GM12892 (cell line): ENCODE data around the gene MDFIC.

Experiments used
- DNase-seq: peaks from one replicate; pipeline ENCODE4 v3.0.0; 2011; ENCODE audit not compliant: insufficient read length
- FAIRE-seq: peaks from 2 replicates; lab custom pipeline; 2011; peaks lifted over from hg19 to GRCh38; lab: Jason Lieb, UNC
- POLR2A ChIP-seq: IDR thresholded peaks from 2 replicates; pipeline ENCODE4 v1.6.1; 2011; ENCODE audit warnings: low read depth, low read length, control low read depth
- POLR2AphosphoS5 ChIP-seq: IDR thresholded peaks from 2 replicates; pipeline ENCODE4 v1.6.1; 2011; ENCODE audit warnings: low read depth, low read length, control low read depth
- TAF1 ChIP-seq: IDR thresholded peaks from 2 replicates; pipeline ENCODE4 v1.6.1; 2011; ENCODE audit warnings: low read depth, mild to moderate bottlenecking, control low read depth, low read length, borderline replicate concordance

The MDFIC gene

DNA sequence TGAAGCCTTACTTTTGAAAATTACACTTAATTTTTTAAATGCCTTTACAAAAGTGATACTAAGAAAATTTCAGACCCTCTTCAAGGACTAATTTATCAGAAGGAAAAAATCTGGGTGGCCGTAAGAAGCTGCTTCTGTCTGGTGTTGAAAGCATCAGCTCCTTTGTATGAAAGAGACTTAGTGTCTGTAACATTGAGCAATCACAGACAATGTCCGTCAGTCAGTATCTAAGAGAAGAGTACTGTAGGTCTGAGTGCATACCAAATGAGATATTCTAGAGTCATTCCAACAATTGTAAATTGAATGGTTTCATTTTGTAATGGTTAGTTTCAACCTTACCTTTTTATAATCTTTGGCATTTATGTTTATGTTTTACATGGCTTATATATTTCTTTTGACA lies 11.1 kb upstream of the MDFIC start:
- no peak for FAIRE-seq
- DNase-seq = no peak
- TF ChIP-seq POLR2A (no peak), TAF1 (no peak), POLR2AphosphoS5 (no peak)

DNA sequence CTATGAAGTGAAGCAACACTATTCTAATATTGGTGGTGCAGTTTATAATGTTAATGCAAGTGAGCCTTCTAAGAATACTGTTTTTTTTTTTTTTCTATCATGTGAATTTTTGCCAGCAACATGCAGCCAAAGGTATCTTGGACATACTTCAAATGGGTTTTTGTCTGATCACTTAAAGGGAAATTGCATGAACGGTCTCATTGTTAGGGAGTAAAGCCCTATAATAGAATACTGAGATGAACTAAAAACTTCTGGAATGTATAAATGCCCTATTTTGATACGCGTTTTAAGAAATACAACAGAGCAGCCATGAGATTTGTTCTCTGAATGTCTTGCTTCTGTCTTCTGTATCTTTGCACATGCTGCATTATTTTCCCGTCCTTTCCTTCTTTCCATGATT lies 10.5 kb upstream of the MDFIC start:
- no peak for TF ChIP-seq POLR2AphosphoS5
- no peak for TF ChIP-seq TAF1
- DNase-seq (no peak), FAIRE-seq (no peak)

DNA sequence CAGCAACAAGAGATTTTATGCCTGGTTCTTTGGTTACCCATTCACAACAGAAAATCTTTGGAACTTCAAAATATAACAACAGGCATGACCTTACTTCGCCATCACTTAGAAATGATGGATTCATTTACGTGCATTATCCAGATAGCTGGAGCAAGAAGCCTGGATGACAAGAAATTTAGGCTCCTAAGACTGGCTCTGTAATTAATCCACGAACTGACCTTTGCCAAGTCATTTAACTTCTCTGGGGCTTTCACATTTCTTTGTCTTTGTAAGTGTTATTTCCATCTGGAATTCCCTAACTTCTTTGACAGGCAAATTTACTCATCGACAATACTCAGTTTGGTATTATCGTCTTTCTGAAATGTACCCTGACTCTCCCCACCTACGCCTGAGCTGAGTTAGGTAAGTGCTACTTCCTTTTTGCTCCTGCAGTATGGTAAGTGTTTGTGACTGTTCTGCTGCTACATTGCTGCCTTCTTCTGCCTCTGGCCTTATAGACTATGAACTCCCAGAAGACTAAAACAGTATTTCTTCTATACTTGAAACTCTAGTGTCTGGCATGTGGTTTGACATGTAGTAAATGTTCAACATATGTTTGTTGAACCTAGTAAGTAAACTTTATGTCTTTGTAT lies 5.5 kb upstream of the MDFIC start:
- DNase-seq (no peak), FAIRE-seq (peak; percentile 98)
- TF ChIP-seq TAF1 (peak; percentile 81; the same call in 1 of the 2 replicates), POLR2AphosphoS5 (peak; percentile 83), POLR2A (peak; percentile 89)

DNA sequence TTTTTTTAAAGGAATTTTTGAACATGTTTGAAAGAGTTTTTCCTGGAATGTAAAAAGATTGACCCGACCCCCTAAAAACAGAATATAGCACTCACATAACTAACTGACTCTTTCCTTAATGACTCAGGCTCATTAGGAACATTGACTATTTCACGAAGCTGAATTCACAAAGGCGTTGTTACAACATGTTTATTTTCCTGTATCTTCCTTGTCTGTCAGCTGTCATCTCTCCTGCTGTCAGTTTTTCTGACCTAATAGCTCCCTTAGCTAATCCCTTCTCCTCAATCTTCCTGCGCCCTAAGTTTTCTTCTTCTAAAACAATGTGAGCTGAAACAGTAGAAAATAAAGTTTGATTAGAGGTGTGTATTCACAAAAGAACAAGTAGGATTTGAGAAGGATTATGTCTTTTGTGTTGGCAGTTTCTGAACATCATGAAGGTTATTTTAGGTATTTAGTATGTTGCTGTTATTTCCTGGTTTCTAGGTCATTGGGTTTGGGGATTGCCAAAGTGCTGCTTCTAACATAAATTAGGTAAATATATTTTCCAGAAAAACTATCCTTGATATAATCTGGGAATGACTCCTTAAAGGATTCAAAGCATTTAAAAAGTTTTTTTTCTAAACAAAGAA lies 4.6 kb upstream of the MDFIC start:
- no peak for DNase-seq
- peak; percentile 27 for FAIRE-seq
- TF ChIP-seq POLR2AphosphoS5 = peak; percentile 72
- no peak for TF ChIP-seq POLR2A

DNA sequence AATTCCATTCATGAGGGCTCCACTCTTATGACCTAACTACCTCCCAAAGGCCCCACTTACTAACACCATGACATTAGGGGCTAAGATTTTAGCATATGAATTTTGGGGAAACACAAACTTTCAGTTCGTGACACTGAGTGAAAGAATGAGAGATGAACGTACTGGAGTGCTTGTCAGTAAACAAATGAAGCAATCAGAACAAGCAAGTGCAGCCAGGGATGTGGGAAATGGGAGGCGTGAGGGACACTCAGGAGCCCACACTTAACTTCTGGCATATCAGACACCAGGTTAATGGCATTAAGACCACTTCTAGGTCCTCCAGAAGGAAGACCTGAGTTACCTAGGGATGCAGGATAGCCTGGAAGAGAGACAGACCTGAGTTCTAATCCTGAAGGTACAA lies 2.3 kb upstream of the MDFIC start:
- peak; percentile 85 for FAIRE-seq

DNA sequence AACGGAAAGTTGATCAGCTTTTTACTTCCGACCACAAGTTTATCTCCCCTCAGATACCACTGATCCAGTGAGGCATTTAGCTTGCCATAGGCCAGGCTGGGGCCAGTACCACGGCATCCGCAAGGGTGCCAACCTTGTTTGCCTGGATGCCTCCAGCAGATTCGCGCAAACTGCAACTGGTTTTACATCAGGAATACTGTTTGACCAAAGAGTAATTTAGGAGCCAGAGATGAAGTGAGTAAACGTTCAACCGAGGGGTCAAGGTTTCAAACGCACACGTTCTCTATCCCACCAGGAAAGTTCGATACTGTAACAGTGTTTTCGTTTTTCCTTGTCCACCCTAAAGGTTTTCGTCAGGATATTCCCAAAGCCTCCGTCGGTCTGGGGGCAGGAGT lies 266 bp upstream of the MDFIC start:
- DNase-seq (no peak), FAIRE-seq (peak; percentile 87)
- TF ChIP-seq TAF1 (no peak), POLR2A (no peak), POLR2AphosphoS5 (0 out of 2 replicates have a peak, but pooled peaks have one; percentile 3)

More for the DNA sequence above, 2.3 kb upstream of the MDFIC start:
- DNase-seq = no peak
- TF ChIP-seq POLR2A (peak; percentile 53; the same call in 1 of the 2 replicates), TAF1 (no peak)

DNA sequence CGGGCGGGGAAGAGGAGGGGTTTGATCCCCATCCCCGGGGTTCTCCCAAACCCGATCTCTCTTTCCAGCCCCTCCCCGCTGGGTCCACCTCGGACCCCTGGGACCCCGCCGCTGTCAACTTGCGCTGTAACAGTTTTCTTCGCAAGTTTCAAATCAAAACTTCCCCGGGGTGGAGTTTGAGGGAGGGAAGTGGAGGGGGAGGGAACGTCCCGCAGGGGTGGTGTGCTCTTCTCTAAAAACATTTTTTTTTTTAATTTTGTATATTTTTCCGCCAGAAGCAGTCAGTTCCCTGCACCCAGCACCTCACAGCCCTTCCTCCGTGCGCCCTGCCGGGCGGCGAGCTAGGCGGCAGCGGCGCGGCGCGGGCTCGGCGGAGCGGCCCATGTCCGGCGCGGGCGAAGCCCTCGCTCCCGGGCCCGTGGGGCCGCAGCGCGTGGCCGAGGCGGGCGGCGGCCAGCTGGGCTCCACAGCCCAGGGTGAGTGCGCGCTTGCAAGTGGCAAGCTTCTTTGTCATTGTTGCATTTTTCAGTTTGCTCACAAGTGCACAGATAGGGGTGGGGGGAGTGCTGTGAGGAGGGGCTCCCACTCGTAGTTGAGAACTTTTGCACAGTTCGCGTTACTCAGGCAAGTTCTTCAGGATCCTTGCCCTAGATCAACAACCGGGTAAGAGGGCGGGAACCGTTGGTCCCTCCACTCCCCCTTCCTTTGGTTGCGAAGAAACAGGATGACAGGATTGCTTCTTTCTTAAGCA lies 933 bp downstream of the MDFIC start:
- peak; percentile 65 for FAIRE-seq
- peak; percentile 35 for DNase-seq
- TF ChIP-seq TAF1 (no peak), POLR2AphosphoS5 (peak; percentile 73)

DNA sequence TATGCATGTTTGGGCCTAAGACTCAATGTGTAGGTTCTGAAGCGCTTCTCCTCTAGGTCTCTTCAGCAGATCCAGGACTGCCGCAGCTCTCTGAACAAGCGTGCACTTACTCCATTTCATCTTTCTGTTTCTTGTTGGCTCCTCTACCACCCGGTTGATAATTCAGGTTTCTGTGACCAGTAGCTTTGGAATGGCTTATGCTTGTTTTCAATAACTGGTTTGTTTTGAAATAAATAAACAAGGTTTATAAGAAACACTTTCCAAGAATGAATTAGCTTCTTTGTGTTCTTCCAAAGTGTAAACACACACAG lies 1.5 kb downstream of the MDFIC start:
- no peak for DNase-seq
- no peak for TF ChIP-seq POLR2A
- TF ChIP-seq TAF1 = no peak
- TF ChIP-seq POLR2AphosphoS5 = no peak; the same call in 1 of the 2 replicates
- FAIRE-seq = peak; percentile 14

DNA sequence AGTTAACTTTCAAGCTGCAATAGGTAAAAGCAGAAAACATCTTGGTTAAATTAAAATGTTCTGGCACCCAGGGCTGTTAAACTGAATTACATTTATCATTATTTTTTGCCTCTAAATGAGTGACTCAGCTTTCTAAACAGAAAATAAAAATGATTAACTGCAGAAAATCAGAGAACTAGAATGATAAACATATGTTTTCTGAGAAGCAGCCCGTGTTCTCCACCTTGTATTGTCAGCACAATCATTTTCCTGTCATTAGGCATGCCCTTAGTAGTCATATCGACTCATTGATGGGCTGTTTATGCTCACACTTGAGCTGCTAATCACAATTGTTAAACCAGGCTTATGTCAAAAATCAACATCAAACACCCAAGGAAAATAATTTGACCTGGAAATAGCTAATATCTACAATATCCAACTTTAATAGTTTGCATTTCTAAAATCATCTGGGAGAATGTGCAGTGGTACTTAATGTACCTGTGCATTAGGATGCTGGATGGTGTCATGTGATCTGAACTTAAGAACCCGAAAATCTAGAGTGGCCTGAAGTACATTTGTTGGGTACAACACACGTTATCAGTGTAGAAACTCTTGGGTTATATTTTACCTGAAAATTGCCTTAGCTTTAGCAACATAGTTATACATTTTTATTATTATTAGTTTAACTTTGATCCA lies 2.3 kb downstream of the MDFIC start:
- DNase-seq (no peak), FAIRE-seq (peak; percentile 67)
- TF ChIP-seq TAF1 (no peak), POLR2AphosphoS5 (no peak), POLR2A (no peak)

DNA sequence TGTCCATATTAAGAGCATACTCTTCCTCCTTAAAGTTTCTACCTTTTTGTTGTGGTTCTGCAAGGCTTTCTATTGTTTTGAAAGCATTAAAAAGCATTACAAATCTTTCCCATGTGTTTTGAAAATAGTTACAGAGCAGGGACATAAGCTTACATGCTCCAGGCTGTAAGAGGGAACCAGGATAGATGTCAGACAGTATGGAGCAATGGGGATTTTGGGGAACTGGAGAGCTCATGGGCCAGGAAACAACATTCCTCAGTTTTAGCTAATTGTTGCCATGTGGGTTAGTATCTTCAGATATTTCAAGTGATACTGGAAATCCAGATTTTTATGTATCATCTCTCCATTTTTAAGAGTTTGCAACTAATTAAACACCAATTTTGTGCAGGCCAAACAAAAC lies 3.5 kb downstream of the MDFIC start:
- no peak for FAIRE-seq
- TF ChIP-seq POLR2AphosphoS5 (no peak), TAF1 (no peak), POLR2A (no peak)
- DNase-seq = no peak

DNA sequence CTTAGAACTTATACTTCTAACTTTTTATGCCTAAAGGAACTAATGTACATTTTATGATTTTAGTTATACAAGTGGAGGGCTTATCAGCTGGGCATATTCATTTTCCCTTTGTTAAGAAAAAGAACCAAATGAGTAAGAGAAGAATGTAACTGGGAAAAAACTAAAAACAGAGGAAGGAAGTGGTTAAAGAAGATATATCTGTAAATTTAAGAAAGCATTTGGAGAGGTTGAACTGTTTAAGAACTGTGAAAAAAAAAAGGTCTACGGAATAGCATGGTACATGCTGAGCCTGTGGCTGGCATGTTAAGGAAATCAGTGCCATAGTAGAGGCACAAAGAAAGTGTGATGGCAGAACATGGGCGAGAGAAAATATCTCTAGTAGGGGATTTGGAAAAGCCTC lies 6.2 kb downstream of the MDFIC start:
- DNase-seq (no peak), FAIRE-seq (no peak)
- no peak for TF ChIP-seq POLR2AphosphoS5
- TF ChIP-seq TAF1 = no peak
- no peak for TF ChIP-seq POLR2A
